ENCODE data around the gene TEKT2.
A peak's percentile ranks its signal among the peaks of the same experiment; 100 is the strongest.

Gene TEKT2

GRCh38 chr1:36119456-36119855 is 35.6 kb downstream of the TEKT2 start:
- H3K4me1 ChIP-seq (ENCODE audit: control insufficient read depth, insufficient read depth, low read length): no peaks in the 10 kb centered on the region
- ChIA-PET CTCF (interaction anchor here (1.0 to 7.5 kb wide), 2 partner anchors 9 to 15 kb away, joined by 3 to 65 read pairs; no protein-coding TSS in a partner anchor), POLR2A (interaction anchor here (1.4 kb wide), 1 partner anchor 25 kb away, joined by 3 read pairs; no protein-coding TSS in a partner anchor)
- H3K27ac ChIP-seq (ENCODE audit: extremely low read depth, low read depth, low read length): no peak overlapping the region
- TF ChIP-seq ZNF600 (tag by site-specific recombination; IDR thresholded peaks at IDR 0.05) (no peak), ZFP3 (tag by site-specific recombination; IDR thresholded peaks at IDR 0.05; ENCODE audit: low read depth) (no peak), ZNF133 (tag by site-specific recombination; IDR thresholded peaks at IDR 0.05) (no peak), ZNF202 (tag by site-specific recombination; IDR thresholded peaks at IDR 0.05; ENCODE audit: borderline replicate concordance) (no peak), ZNF580 (tag by site-specific recombination; IDR thresholded peaks at IDR 0.05) (no peak), SALL2 (tag by site-specific recombination; IDR thresholded peaks at IDR 0.05; ENCODE audit: borderline replicate concordance) (no peak), SP3 (tag by site-specific recombination; IDR thresholded peaks at IDR 0.05) (no peak)
- no peak overlapping the region for H3K4me3 ChIP-seq (ENCODE audit: low read depth, low read length)
- no peaks in the 10 kb centered on the region for H3K36me3 ChIP-seq (ENCODE audit: control insufficient read depth in 2 of 2, insufficient read depth in 1 of 2, low read length in 2 of 2)
- no peaks in the 10 kb centered on the region for H3K9me3 ChIP-seq (ENCODE audit: control insufficient read depth, insufficient read depth, low read depth, low read length)

GRCh38 chr1:36122062-36123030 is 38.5 kb downstream of the TEKT2 start:
- no peak overlapping the region for H3K27ac ChIP-seq (ENCODE audit: extremely low read depth, low read depth, low read length)
- ChIA-PET POLR2A (no interaction called here), CTCF (interaction anchor here (1.4 kb wide), 1 partner anchor 12 kb away, joined by 8 read pairs; no protein-coding TSS in a partner anchor)
- TF ChIP-seq ZNF398 (tag by site-specific recombination; IDR thresholded peaks at IDR 0.05) (0 out of 2 replicates have a peak, but pooled peaks have one; percentile 14), ZNF558 (tag by site-specific recombination; IDR thresholded peaks at IDR 0.05) (no peak), EGR2 (tag by site-specific recombination; IDR thresholded peaks at IDR 0.05; ENCODE audit: low read depth) (peak; percentile 51; the same call in 1 of the 2 replicates), ZNF670 (tag by site-specific recombination; IDR thresholded peaks at IDR 0.05; ENCODE audit: low read depth) (no peak), SP2 (tag by site-specific recombination; IDR thresholded peaks at IDR 0.05) (0 out of 2 replicates have a peak, but pooled peaks have one; percentile 5), ZNF513 (tag by site-specific recombination; IDR thresholded peaks at IDR 0.05) (no peak)
- H3K4me1 ChIP-seq (ENCODE audit: control insufficient read depth, insufficient read depth, low read length): no peaks in the 10 kb centered on the region
- H3K4me3 ChIP-seq (ENCODE audit: low read depth, low read length): no peak overlapping the region
- no peaks in the 10 kb centered on the region for H3K9me3 ChIP-seq (ENCODE audit: control insufficient read depth, insufficient read depth, low read depth, low read length)
- no peaks in the 10 kb centered on the region for H3K36me3 ChIP-seq (ENCODE audit: control insufficient read depth in 2 of 2, insufficient read depth in 1 of 2, low read length in 2 of 2)

GRCh38 chr1:36123356-36123755 is 39.5 kb downstream of the TEKT2 start:
- POLR2A ChIA-PET: no interaction called here
- Histone ChIP-seq H3K36me3 (ENCODE audit: control insufficient read depth in 2 of 2, insufficient read depth in 1 of 2, low read length in 2 of 2) (no peaks in the 10 kb centered on the region), H3K4me3 (ENCODE audit: low read depth, low read length) (no peak overlapping the region), H3K9me3 (ENCODE audit: control insufficient read depth, insufficient read depth, low read depth, low read length) (no peaks in the 10 kb centered on the region), H3K27ac (ENCODE audit: extremely low read depth, low read depth, low read length) (no peak overlapping the region), H3K4me1 (ENCODE audit: control insufficient read depth, insufficient read depth, low read length) (no peaks in the 10 kb centered on the region)
- CTCF ChIA-PET: interaction anchor here (1.4 kb wide), 1 partner anchor 11 kb away, joined by 8 read pairs; no protein-coding TSS in a partner anchor
- TF ChIP-seq ZFP3 (tag by site-specific recombination; IDR thresholded peaks at IDR 0.05; ENCODE audit: low read depth) (0 out of 2 replicates have a peak, but pooled peaks have one; percentile 32), ZNF785 (tag by site-specific recombination; IDR thresholded peaks at IDR 0.05) (no peak), PRDM1 (tag by site-specific recombination; IDR thresholded peaks at IDR 0.05) (peak; percentile 36; the same call in 1 of the 2 replicates)

Measured in HEK293 (cell line).